ENCODE data around the gene AKR1A1. TPM values are rescaled to one million over a fixed set of nuclear protein-coding genes. Genes with fewer than 3 reads are reported as not detected.

Gene AKR1A1
- polyA plus RNA-seq, 3 donors, result 108 to 162 (median 158) TPM

DNA sequence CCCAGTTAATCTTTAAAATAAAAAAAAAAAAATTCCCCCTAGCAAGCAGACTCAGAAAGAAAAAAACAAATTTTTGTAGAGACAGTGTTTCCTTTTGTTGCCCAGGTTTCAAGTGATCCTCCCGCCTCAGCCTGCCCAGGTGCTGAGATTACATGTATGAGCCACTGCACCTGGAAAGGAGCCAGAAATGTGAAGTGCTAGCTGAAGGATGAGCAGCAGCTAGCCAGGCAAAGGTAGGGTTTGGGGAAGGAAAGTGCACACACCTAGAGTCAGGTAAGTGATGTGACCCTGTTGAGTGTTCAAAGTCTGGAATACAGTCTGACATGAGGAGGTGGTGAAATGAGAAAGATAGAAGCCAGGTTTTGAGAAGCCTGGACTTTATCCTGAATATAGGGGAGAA is 1.7 kb downstream of the AKR1A1 start:
- no peak overlapping the region for H3K27ac ChIP-seq (ENCODE audit: low read depth, low read length)

DNA sequence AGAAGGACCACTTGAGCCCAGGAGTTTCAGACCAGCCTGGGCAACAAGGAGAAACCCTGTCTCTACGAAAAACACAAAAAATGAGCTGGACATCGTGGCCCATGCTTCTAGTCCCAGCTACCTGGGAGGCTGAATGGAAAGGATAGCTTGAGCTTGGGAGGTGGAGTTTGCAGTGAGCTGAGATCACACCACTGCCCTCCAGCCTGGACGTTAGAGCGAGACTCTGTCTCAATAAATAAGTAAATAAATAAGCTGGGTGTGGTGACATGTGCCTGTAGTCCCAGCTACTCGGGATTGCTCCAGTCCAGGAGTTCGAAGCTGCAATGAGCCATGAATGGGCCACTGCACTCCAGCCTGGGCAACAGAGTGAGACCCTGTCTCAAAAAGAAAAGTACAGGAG is 3.6 kb downstream of the AKR1A1 start:
- H3K27ac ChIP-seq (ENCODE audit: low read depth, low read length), result no peak overlapping the region
- WGBS, 3 donors, result 76 to 88% (median 81%) methylated on average over 6 of the region's 6 CpGs

More for the DNA sequence above, 1.7 kb downstream of the AKR1A1 start:
- WGBS, 3 donors, result 39 to 93% (median 85%) methylated on average over 1 of the region's 1 CpG

GRCh38 chr1:45557422-45557944 is 6.9 kb downstream of the AKR1A1 start:
- H3K27ac ChIP-seq (ENCODE audit: low read depth, low read length), result no peak overlapping the region
- 29 to 83% (median 73%) methylated on average over 3 of the region's 3 CpGs for WGBS, 3 donors

DNA sequence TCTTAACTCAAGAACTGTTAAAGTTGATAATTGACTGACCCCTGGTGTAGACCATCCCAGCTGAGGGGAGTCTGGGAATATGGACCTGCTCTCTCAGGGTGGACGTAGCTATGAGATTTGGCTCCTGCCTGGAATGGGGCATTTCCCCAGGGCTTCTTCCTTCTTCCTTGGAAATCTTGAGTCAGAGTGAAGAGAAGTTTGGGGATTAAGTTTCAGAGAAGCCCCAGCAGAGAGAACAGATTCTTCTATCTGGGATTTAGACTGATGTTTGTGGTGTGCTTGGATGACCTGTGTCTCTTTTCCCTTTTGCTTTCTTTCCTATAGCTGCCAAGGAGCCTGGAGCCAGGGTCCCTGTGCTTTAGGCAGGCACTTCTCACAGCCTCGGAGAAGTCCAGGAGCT is 13.2 kb downstream of the AKR1A1 start:
- H3K27ac ChIP-seq (ENCODE audit: low read depth, low read length), result no peak overlapping the region
- WGBS, 3 donors, result 77 to 89% (median 88%) methylated on average over 2 of the region's 2 CpGs

DNA sequence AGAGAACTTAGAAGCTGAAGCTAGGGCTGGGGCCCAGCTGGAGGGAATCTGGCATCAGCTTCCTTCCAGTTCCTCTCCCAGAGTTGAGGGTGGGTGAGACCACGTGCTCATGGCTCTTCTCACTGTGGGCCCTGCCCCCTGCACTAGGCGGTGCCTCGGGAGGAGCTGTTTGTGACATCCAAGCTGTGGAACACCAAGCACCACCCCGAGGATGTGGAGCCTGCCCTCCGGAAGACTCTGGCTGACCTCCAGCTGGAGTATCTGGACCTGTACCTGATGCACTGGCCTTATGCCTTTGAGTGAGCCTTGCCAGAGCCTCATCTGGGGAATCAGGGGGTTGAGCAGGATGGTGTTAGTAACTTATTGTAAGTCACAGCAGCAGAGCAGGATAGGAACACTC is 16.1 kb downstream of the AKR1A1 start:
- no peak overlapping the region for H3K27ac ChIP-seq (ENCODE audit: low read depth, low read length)
- WGBS, 3 donors, result 11 to 70% (median 13%) methylated on average over 5 of the region's 5 CpGs

- H3K27ac ChIP-seq (ENCODE audit: low read depth, low read length), result no peak overlapping the region
- 86 to 89% (median 88%) methylated on average over 7 of the region's 7 CpGs for WGBS, 3 donors
These were observed 17.3 kb downstream of the AKR1A1 start for GRCh38 chr1:45567911-45568310.

DNA sequence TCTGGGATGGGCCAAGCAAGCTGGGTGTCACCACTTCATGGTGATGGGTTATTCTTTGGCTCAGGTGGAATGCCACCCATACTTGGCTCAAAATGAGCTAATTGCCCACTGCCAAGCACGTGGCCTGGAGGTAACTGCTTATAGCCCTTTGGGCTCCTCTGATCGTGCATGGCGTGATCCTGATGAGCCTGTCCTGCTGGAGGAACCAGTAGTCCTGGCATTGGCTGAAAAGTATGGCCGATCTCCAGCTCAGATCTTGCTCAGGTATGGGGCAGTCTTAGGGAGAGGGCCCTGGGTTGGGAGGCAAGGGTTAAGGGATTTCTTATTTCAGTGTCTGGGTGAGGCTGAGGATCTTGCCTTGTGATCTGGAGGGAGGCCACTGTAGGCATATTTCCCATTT is 17.8 kb downstream of the AKR1A1 start:
- H3K27ac ChIP-seq (ENCODE audit: low read depth, low read length), result no peak overlapping the region
- WGBS, 3 donors, result 85 to 88% (median 87%) methylated on average over 4 of the region's 4 CpGs

- H3K27ac ChIP-seq (ENCODE audit: low read depth, low read length), result no peak overlapping the region
- 31 to 68% (median 49%) methylated on average over 4 of the region's 4 CpGs for WGBS, 3 donors
These were observed 18.9 kb downstream of the AKR1A1 start for GRCh38 chr1:45569571-45569961.

- H3K27ac ChIP-seq (ENCODE audit: low read depth, low read length), result no peak overlapping the region
- WGBS, 3 donors, result 16 to 20% (median 17%) methylated on average over 8 of the region's 8 CpGs
These were observed 19.4 kb downstream of the AKR1A1 start for GRCh38 chr1:45569962-45570581.

- 77 to 91% (median 88%) methylated on average over 4 of the region's 4 CpGs for WGBS, 3 donors
- no peak overlapping the region for H3K27ac ChIP-seq (ENCODE audit: low read depth, low read length)
These were observed 20.0 kb downstream of the AKR1A1 start for GRCh38 chr1:45570631-45571030.

GRCh38 chr1:45573231-45573804 is 22.7 kb downstream of the AKR1A1 start:
- WGBS, 3 donors, result 57 to 75% (median 60%) methylated on average over 3 of the region's 3 CpGs
- no peak overlapping the region for H3K27ac ChIP-seq (ENCODE audit: low read depth, low read length)

- 86 to 92% (median 87%) methylated on average over 7 of the region's 7 CpGs for WGBS, 3 donors
- H3K27ac ChIP-seq (ENCODE audit: low read depth, low read length), result no peak overlapping the region
These were observed 23.5 kb downstream of the AKR1A1 start for GRCh38 chr1:45574105-45574626.

GRCh38 chr1:45583264-45583665 is 32.6 kb downstream of the AKR1A1 start:
- 0 to 1% (median 0%) methylated on average over 19 of the region's 19 CpGs for WGBS, 3 donors

DNA sequence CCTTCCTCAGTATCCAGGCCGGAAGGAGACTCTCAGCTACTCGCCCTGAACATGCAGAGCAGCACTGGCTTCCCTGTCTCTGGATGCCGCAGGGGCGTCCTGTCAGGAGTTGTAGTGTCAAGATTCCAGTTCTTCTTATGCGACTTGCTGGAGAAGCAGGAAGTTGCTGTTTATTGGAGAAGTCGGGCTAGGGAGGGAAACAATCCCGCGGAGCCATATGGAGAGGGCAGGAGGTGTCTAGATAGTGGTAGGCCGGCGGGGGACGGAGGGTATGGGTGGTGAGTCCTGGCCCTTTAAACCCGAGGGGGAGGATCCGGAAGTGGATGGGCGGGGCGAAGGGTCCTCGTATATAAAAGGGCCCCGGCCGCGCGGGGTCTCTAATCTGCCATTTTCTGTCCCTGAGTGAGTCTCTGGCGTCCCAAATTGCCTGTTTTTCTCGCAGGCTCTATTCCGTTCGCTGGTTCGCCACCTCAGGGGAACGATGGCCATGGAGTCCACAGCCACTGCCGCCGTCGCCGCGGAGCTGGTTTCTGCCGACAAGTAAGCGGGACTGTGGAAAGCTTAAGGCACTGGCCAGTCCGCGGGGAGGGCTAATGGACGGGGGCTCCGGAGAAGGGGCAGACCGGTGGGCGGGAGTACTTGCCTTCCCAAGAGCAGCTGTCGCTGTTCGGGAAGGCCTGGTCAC is 33.2 kb downstream of the AKR1A1 start, which contains the start of gene NASP:
TSS of gene NASP (plus strand) at position 376 of the 685 bp plus-strand sequence. CDS start at position 482, 106 bp downstream.
- WGBS, 3 donors, result 0 to 1% (median 0%) methylated on average over 37 to 41 of the region's 41 CpGs
- peak within 1 kb of the TSS; percentile 14 for H3K27ac ChIP-seq (ENCODE audit: low read depth, low read length)

More at GRCh38 chr1:45583264-45583665, 32.6 kb downstream of the AKR1A1 start:
- H3K27ac ChIP-seq (ENCODE audit: low read depth, low read length), result no peak overlapping the region

DNA sequence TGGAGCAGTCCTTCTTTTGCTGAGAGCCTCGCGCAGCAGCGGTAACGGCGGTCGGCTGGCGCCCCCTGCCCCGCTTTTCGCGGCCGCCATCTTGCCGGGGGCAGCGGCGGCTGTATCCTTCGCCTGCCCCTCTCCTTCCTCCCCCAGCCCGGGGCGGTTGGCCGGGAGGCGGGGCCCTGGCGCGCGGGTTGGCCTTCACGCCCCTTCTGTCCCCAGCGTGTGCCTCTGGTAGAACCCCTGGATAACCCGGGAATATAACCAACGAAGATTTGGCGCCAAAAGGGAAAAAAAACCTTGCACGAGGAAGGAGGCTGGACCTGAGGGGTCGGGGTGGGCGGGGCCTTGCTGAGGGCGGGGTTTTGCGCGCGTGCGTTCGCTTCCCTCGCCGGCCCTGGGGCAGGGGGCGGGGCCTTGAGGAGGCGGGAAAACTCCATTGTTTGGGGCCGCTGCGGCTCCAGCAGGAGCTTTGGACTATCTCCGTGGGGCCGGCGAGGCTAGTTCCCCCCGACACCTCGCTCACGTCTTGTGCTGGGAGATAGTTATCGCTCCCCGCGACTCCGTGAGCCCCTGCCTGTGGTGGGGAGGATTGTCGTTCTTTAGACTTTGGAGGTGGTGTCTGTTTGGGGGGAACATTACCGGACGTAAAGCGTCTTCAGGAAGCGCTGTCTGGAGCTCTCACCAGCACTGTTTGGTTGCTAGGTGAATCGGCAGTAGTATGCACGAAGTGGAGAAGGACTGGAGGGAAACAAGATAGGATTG is 33.9 kb downstream of the AKR1A1 start:
- peak overlapping the region; percentile 14 for H3K27ac ChIP-seq (ENCODE audit: low read depth, low read length)
- WGBS, 3 donors, result 0 to 1% (median 1%) methylated on average over 47 to 59 of the region's 59 CpGs

- no peak overlapping the region for H3K27ac ChIP-seq (ENCODE audit: low read depth, low read length)
- 1 to 4% (median 3%) methylated on average over 5 of the region's 5 CpGs for WGBS, 3 donors
These were observed 34.4 kb downstream of the AKR1A1 start for GRCh38 chr1:45585110-45585426.

DNA sequence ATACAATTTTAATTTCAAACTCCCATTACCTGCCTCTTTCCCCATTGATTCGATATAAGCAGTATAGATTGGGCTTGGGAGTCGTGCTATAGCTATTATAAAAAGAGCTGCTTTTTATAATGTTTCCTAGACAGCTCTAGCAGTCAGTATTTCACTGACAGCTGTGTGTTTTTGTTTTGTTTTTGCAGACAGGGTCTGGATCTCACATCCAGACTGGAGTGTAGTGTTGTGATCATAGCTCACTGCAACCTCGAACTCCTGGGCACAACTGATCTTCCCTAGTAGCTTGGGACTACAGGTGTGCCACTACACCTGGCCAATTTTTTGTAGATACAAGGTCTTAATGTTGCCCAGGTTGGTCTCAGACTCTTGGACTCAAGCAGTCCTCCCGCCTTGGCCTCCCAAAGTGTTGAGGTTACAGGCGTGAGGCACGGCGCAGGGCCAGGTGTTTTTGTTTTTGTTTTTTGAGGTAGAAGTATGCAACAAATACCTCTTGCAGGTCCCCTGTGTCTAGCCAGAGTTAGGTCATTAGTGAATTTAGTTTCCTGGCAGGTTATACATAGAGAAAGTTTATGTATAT is 35.0 kb downstream of the AKR1A1 start:
- no peak overlapping the region for H3K27ac ChIP-seq (ENCODE audit: low read depth, low read length)
- 34 to 48% (median 48%) methylated on average over 7 of the region's 7 CpGs for WGBS, 3 donors

DNA sequence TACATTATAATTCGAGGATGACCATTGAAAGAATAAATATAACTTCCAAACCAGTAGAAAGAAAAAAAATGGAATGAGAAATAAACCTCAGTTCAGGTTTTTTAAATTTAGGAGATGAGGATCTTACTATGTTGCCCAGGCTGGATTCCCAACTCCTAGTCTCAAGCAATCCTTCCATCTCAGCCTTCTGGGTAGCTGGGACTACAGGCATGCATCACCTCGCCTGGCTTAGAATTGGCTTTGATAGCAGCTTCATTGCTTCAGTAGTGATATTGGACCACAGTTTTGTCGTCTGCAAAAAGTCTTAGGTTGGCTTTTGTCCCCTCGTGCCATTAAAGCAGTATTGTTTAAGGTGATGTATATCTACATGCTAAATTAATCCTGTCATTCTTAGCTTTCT is 36.1 kb downstream of the AKR1A1 start:
- 72 to 78% (median 75%) methylated on average over 4 of the region's 4 CpGs for WGBS, 3 donors
- no peak overlapping the region for H3K27ac ChIP-seq (ENCODE audit: low read depth, low read length)

Data from adipose tissue (tissue), 3 donors.